HepG2 (cell line): ENCODE data around the gene ZNF839. TPM values are rescaled to one million over a fixed set of nuclear protein-coding genes. Genes with fewer than 3 reads are reported as not detected.

ENCODE experiments used
- CEBPG ChIP-seq: IDR thresholded peaks from 2 replicates; pipeline ENCODE4 v1.6.1; 2016
- CHD4 ChIP-seq: fragments of 200-600 bp; sonication (generic); IDR thresholded peaks from 2 replicates; pipeline ENCODE4 v1.7.0; 2017; ENCODE audit warnings: mild to moderate bottlenecking, low read length, borderline replicate concordance
- FOXK1 ChIP-seq: sonication (generic); formaldehyde crosslinking; IDR thresholded peaks from 2 replicates; pipeline ENCODE4 v1.4.0; 2020; ENCODE audit warnings: low read depth, missing genetic modification reagents, borderline replicate concordance
- FOXM1 ChIP-seq: sonication (generic); formaldehyde crosslinking; IDR thresholded peaks from 2 replicates; pipeline ENCODE4 v1.5.0; 2020; ENCODE audit warnings: missing genetic modification reagents
- GZF1 ChIP-seq: sonication (generic); formaldehyde crosslinking; IDR thresholded peaks from 2 replicates; pipeline ENCODE4 v1.5.1; 2020; ENCODE audit warnings: mild to moderate bottlenecking, missing genetic modification reagents
- PITX1 ChIP-seq: sonication (generic); formaldehyde crosslinking; IDR thresholded peaks from 2 replicates; pipeline ENCODE4 v1.5.1; 2020; ENCODE audit warnings: mild to moderate bottlenecking, missing genetic modification reagents
- RORA ChIP-seq: sonication (generic); formaldehyde crosslinking; IDR thresholded peaks from 2 replicates; pipeline ENCODE4 v1.5.0; 2020; ENCODE audit warnings: mild to moderate bottlenecking, missing genetic modification reagents, moderate library complexity
- U2AF2 ChIP-seq: fragments of 200-400 bp; formaldehyde crosslinking; IDR thresholded peaks from 2 replicates; pipeline ENCODE4 v1.6.1; 2017; ENCODE audit warnings: low read depth, mild to moderate bottlenecking, low read length
- XBP1 ChIP-seq: sonication (generic); formaldehyde crosslinking; IDR thresholded peaks from 2 replicates; pipeline ENCODE4 v1.5.0; 2020; ENCODE audit warnings: missing genetic modification reagents
- ZBTB7A ChIP-seq: sonication (generic); formaldehyde crosslinking; IDR thresholded peaks from 2 replicates; pipeline ENCODE4 v1.8.0; 2022; ENCODE audit warnings: mild to moderate bottlenecking, missing genetic modification reagents
- ZFP41 ChIP-seq: sonication (generic); formaldehyde crosslinking; IDR thresholded peaks from 2 replicates; pipeline ENCODE4 v1.4.0; 2020; ENCODE audit warnings: mild to moderate bottlenecking, missing genetic modification reagents, borderline replicate concordance
- ZNF558 ChIP-seq: sonication (generic); formaldehyde crosslinking; IDR thresholded peaks from 2 replicates; pipeline ENCODE4 v1.9.0; 2022; ENCODE audit warnings: mild to moderate bottlenecking, missing genetic modification reagents, borderline replicate concordance
- ZNF841 ChIP-seq: sonication (generic); formaldehyde crosslinking; IDR thresholded peaks from 2 replicates; pipeline ENCODE4 v1.8.1; 2023; ENCODE audit warnings: missing genetic modification reagents, borderline replicate concordance
- ZSCAN21 ChIP-seq: sonication (generic); formaldehyde crosslinking; IDR thresholded peaks from 2 replicates; pipeline ENCODE4 v1.8.0; 2022; ENCODE audit warnings: mild to moderate bottlenecking, missing genetic modification reagents, moderate library complexity, borderline replicate concordance
- polyA plus RNA-seq, 8 experiments: library from polyadenylated mRNA; depleted of rRNA in 3 of 8; stranded (reverse) in 7 of 8; unstranded in 1 of 8; fragments of >200 nt; fragmentation: Illumina TruSeq in 4 of 8; extraction: Trizol in 4 of 8; gene quantifications; 2 replicates each; pipeline versions ENCODE4 v1.2.1 to v1.2.3, GENCODE V29; 2011 to 2016; ENCODE audit warnings: low read depth in 4 of 8, missing spikeins in 1 of 8, mixed read lengths in 1 of 8; ENCODE audit not compliant: insufficient read depth in 1 of 8
- total RNA-seq, 5 experiments: library from RNA; depleted of rRNA; stranded (reverse); fragments of >200 nt; fragmentation: Illumina TruSeq; extraction: Trizol; gene quantifications; 2 replicates each; pipeline ENCODE4 v1.2.3, GENCODE V29; 2016; ENCODE audit warnings: low read depth in 1 of 5
- TF ChIP-seq, protein P1 (sequence below), 2 experiments: sonication (generic) in 1 of 2; formaldehyde crosslinking in 1 of 2; IDR thresholded peaks; 2 replicates each; pipeline versions ENCODE4 v1.6.1 to v1.9.0; 2014 to 2022; ENCODE audit warnings: antibody characterized with exemption in 1 of 2, borderline replicate concordance in 1 of 2, inconsistent platforms in 1 of 2, low read depth in 1 of 2, missing genetic modification reagents in 1 of 2
- TF ChIP-seq, protein P2 (sequence below): sonication (generic); formaldehyde crosslinking; IDR thresholded peaks from 2 replicates; pipeline ENCODE4 v1.5.0; 2020; ENCODE audit warnings: missing genetic modification reagents, mild to moderate bottlenecking, borderline replicate concordance
- TF ChIP-seq, protein P3 (sequence below): IDR thresholded peaks from 2 replicates; pipeline ENCODE4 v1.6.1; 2018; ENCODE audit warnings: missing genetic modification reagents, mild to moderate bottlenecking, missing compliant biosample characterization
- TF ChIP-seq, protein P4 (sequence below): sonication (generic); formaldehyde crosslinking; IDR thresholded peaks from 2 replicates; pipeline ENCODE4 v1.4.0; 2020; ENCODE audit warnings: missing genetic modification reagents

Gene ZNF839
- total and polyA plus RNA-seq, 2 of the 13 experiments (the other 11 are each of a cell fraction or from before 2014, with no cell fraction given) = 11.1 to 12.8 TPM

DNA sequence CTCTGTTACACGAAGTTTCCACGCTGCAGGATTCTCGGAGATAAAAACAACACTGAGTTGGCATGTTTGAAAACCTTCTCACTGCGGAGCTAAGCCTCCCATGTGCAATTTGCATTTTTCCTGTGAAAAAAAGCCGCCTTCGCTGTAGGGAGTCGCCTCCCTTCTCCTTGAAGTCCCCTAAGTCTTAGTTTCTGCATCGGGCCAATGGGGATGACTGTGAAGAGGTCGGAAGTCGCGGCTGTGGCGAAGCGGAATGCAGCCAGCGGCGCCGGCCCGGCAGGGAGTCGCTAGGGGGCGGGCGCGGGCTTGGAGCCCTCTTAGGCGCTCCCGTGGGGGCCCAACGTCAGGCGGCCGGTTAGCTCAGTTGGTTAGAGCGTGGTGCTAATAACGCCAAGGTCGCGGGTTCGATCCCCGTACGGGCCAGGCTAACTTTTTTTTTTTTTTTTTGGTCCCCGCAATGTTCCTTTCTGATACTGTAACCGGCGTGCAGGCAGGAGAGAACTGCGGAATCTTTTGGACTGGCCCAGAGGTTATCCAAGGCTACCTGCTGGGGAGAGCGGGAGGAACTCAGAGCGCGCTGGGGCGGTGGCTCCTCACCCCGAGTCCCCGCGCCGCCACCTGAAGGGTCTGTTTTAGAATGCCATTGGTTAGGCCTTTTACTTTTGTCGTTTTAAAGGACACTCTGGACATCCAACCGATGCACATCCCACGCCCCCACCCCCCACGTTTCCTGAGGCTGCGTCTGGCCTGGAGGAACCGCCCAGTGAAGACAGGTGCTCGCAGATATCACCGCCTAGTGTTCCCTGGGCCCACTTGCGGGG lies 2.6 kb upstream of the ZNF839 start (continued):
- TF ChIP-seq ZSCAN21 (CRISPR knock-in tag) (0 out of 2 replicates have a peak, but pooled peaks have one; percentile 29), ZBTB7A (CRISPR knock-in tag) (no peak; the same call in 1 of the 2 replicates), CHD4 (peak; percentile 38; the same call in 1 of the 2 replicates), XBP1 (CRISPR knock-in tag) (no peak), RORA (CRISPR knock-in tag) (no peak), ZNF558 (CRISPR knock-in tag) (0 out of 2 replicates have a peak, but pooled peaks have one; percentile 41), CEBPG (CRISPR knock-in tag) (peak; percentile 19; the same call in 1 of the 2 replicates), FOXM1 (CRISPR knock-in tag) (no peak), GZF1 (CRISPR knock-in tag) (0 out of 2 replicates have a peak, but pooled peaks have one; percentile 22), ZFP41 (CRISPR knock-in tag) (no peak), ZNF841 (no peak), FOXK1 (CRISPR knock-in tag) (peak; percentile 79), PITX1 (no peak), U2AF2 (no peak)
- TF ChIP-seq, protein P1, sequence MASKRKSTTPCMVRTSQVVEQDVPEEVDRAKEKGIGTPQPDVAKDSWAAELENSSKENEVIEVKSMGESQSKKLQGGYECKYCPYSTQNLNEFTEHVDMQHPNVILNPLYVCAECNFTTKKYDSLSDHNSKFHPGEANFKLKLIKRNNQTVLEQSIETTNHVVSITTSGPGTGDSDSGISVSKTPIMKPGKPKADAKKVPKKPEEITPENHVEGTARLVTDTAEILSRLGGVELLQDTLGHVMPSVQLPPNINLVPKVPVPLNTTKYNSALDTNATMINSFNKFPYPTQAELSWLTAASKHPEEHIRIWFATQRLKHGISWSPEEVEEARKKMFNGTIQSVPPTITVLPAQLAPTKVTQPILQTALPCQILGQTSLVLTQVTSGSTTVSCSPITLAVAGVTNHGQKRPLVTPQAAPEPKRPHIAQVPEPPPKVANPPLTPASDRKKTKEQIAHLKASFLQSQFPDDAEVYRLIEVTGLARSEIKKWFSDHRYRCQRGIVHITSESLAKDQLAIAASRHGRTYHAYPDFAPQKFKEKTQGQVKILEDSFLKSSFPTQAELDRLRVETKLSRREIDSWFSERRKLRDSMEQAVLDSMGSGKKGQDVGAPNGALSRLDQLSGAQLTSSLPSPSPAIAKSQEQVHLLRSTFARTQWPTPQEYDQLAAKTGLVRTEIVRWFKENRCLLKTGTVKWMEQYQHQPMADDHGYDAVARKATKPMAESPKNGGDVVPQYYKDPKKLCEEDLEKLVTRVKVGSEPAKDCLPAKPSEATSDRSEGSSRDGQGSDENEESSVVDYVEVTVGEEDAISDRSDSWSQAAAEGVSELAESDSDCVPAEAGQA (IDR thresholded peaks at IDR 0.05; ENCODE audit: low read depth) = no peak
- TF ChIP-seq, protein P1 (CRISPR knock-in tag; IDR thresholded peaks at IDR 0.05; ENCODE audit: borderline replicate concordance) = no peak
- TF ChIP-seq, protein P2, sequence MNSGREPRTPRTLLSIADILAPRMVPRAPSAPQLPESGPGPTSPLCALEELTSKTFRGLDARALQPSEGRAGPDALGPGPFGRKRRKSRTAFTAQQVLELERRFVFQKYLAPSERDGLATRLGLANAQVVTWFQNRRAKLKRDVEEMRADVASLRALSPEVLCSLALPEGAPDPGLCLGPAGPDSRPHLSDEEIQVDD (CRISPR knock-in tag) = no peak
- TF ChIP-seq, protein P3, sequence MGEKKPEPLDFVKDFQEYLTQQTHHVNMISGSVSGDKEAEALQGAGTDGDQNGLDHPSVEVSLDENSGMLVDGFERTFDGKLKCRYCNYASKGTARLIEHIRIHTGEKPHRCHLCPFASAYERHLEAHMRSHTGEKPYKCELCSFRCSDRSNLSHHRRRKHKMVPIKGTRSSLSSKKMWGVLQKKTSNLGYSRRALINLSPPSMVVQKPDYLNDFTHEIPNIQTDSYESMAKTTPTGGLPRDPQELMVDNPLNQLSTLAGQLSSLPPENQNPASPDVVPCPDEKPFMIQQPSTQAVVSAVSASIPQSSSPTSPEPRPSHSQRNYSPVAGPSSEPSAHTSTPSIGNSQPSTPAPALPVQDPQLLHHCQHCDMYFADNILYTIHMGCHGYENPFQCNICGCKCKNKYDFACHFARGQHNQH (CRISPR knock-in tag) = peak; percentile 70
- TF ChIP-seq, protein P4, sequence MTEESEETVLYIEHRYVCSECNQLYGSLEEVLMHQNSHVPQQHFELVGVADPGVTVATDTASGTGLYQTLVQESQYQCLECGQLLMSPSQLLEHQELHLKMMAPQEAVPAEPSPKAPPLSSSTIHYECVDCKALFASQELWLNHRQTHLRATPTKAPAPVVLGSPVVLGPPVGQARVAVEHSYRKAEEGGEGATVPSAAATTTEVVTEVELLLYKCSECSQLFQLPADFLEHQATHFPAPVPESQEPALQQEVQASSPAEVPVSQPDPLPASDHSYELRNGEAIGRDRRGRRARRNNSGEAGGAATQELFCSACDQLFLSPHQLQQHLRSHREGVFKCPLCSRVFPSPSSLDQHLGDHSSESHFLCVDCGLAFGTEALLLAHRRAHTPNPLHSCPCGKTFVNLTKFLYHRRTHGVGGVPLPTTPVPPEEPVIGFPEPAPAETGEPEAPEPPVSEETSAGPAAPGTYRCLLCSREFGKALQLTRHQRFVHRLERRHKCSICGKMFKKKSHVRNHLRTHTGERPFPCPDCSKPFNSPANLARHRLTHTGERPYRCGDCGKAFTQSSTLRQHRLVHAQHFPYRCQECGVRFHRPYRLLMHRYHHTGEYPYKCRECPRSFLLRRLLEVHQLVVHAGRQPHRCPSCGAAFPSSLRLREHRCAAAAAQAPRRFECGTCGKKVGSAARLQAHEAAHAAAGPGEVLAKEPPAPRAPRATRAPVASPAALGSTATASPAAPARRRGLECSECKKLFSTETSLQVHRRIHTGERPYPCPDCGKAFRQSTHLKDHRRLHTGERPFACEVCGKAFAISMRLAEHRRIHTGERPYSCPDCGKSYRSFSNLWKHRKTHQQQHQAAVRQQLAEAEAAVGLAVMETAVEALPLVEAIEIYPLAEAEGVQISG = peak; percentile 63
